Measurements from ENCODE around the gene SCUBE1. TPM values are rescaled to one million over a fixed set of nuclear protein-coding genes. Genes with fewer than 3 reads are reported as not detected.
A peak's percentile ranks its signal among the peaks of the same experiment; 100 is the strongest.

Gene SCUBE1
- total and polyA plus RNA-seq, 4 donors = 0.88 to 18.7 (median 3.5) TPM

GRCh38 chr22:43297270-43298061 is 45.7 kb downstream of the SCUBE1 start:
- ATAC-seq (ENCODE audit: low FRiP score) (peak; percentile 21), DNase-seq (no peak)
- H3K36me3 ChIP-seq (ENCODE audit: control insufficient read depth in 1 of 2, insufficient read depth in 2 of 2, low read length in 1 of 2) = no peaks in the 10 kb centered on the region
- intact Hi-C loops (cut with DNase I) = no loop called here
- no peaks in the 10 kb centered on the region for H3K9me3 ChIP-seq (ENCODE audit: control insufficient read depth, low read length)
- H3K4me3 ChIP-seq (ENCODE audit: low read length in 2 of 2) = no peak overlapping the region
- 35 to 39% methylated on average over 18 of the region's 18 CpGs for WGBS, 2 donors
- no peaks in the 10 kb centered on the region for H3K4me1 ChIP-seq (ENCODE audit: control insufficient read depth in 1 of 2, insufficient read depth in 2 of 2, low read length in 2 of 2)
- H3K27me3 ChIP-seq (ENCODE audit: control insufficient read depth in 1 of 2, insufficient read depth in 2 of 2, low read length in 1 of 2) = no peaks in the 10 kb centered on the region
- H3K27ac ChIP-seq (ENCODE audit: low read depth in 1 of 2, low read length in 2 of 2) = peak overlapping the region in 1 of 2 donors; percentile 3

GRCh38 chr22:43296276-43296902 is 46.8 kb downstream of the SCUBE1 start:
- ATAC-seq (ENCODE audit: low FRiP score) (no peak), DNase-seq (no peak)
- H3K36me3 ChIP-seq (ENCODE audit: control insufficient read depth in 1 of 2, insufficient read depth in 2 of 2, low read length in 1 of 2) = no peaks in the 10 kb centered on the region
- no peak overlapping the region for H3K4me3 ChIP-seq (ENCODE audit: low read length in 2 of 2)
- H3K4me1 ChIP-seq (ENCODE audit: control insufficient read depth in 1 of 2, insufficient read depth in 2 of 2, low read length in 2 of 2) = no peaks in the 10 kb centered on the region
- no peaks in the 10 kb centered on the region for H3K27me3 ChIP-seq (ENCODE audit: control insufficient read depth in 1 of 2, insufficient read depth in 2 of 2, low read length in 1 of 2)
- H3K9me3 ChIP-seq (ENCODE audit: control insufficient read depth, low read length) = no peaks in the 10 kb centered on the region
- WGBS, 2 donors = 75 to 79% methylated on average over 16 of the region's 16 CpGs
- intact Hi-C loops (cut with DNase I) = no loop called here
- H3K27ac ChIP-seq (ENCODE audit: low read depth in 1 of 2, low read length in 2 of 2) = no peak overlapping the region

GRCh38 chr22:43295660-43296059 is 47.5 kb downstream of the SCUBE1 start:
- H3K9me3 ChIP-seq (ENCODE audit: control insufficient read depth, low read length) = no peaks in the 10 kb centered on the region
- H3K4me3 ChIP-seq (ENCODE audit: low read length in 2 of 2) = no peak overlapping the region
- no peaks in the 10 kb centered on the region for H3K36me3 ChIP-seq (ENCODE audit: control insufficient read depth in 1 of 2, insufficient read depth in 2 of 2, low read length in 1 of 2)
- WGBS, 2 donors = 84 to 90% methylated on average over 6 of the region's 6 CpGs
- H3K27ac ChIP-seq (ENCODE audit: low read depth in 1 of 2, low read length in 2 of 2) = no peak overlapping the region
- no peaks in the 10 kb centered on the region for H3K4me1 ChIP-seq (ENCODE audit: control insufficient read depth in 1 of 2, insufficient read depth in 2 of 2, low read length in 2 of 2)
- intact Hi-C loops (cut with DNase I) = no loop called here
- H3K27me3 ChIP-seq (ENCODE audit: control insufficient read depth in 1 of 2, insufficient read depth in 2 of 2, low read length in 1 of 2) = no peaks in the 10 kb centered on the region
- ATAC-seq (ENCODE audit: low FRiP score) (no peak), DNase-seq (no peak)

- ATAC-seq (ENCODE audit: low FRiP score) (no peak), DNase-seq (no peak)
- no peaks in the 10 kb centered on the region for H3K9me3 ChIP-seq (ENCODE audit: control insufficient read depth, low read length)
- H3K4me3 ChIP-seq (ENCODE audit: low read length in 2 of 2) = no peak overlapping the region
- no peaks in the 10 kb centered on the region for H3K4me1 ChIP-seq (ENCODE audit: control insufficient read depth in 1 of 2, insufficient read depth in 2 of 2, low read length in 2 of 2)
- intact Hi-C loops (cut with DNase I) = no loop called here
- no peak overlapping the region for H3K27ac ChIP-seq (ENCODE audit: low read depth in 1 of 2, low read length in 2 of 2)
- WGBS, 2 donors = 87 to 88% methylated on average over 6 of the region's 6 CpGs
- no peaks in the 10 kb centered on the region for H3K36me3 ChIP-seq (ENCODE audit: control insufficient read depth in 1 of 2, insufficient read depth in 2 of 2, low read length in 1 of 2)
- H3K27me3 ChIP-seq (ENCODE audit: control insufficient read depth in 1 of 2, insufficient read depth in 2 of 2, low read length in 1 of 2) = no peaks in the 10 kb centered on the region
Measured at GRCh38 chr22:43295173-43295572, 48.0 kb downstream of the SCUBE1 start.

- Histone ChIP-seq H3K36me3 (ENCODE audit: control insufficient read depth in 1 of 2, insufficient read depth in 2 of 2, low read length in 1 of 2) (no peaks in the 10 kb centered on the region), H3K27me3 (ENCODE audit: control insufficient read depth in 1 of 2, insufficient read depth in 2 of 2, low read length in 1 of 2) (no peaks in the 10 kb centered on the region), H3K4me3 (ENCODE audit: low read length in 2 of 2) (no peak overlapping the region), H3K4me1 (ENCODE audit: control insufficient read depth in 1 of 2, insufficient read depth in 2 of 2, low read length in 2 of 2) (no peaks in the 10 kb centered on the region), H3K9me3 (ENCODE audit: control insufficient read depth, low read length) (no peaks in the 10 kb centered on the region), H3K27ac (ENCODE audit: low read depth in 1 of 2, low read length in 2 of 2) (no peak overlapping the region)
- intact Hi-C loops (cut with DNase I) = no loop called here
- DNase-seq = no peak
- WGBS, 2 donors = 87 to 91% methylated on average over 15 of the region's 15 CpGs
- no peak for ATAC-seq (ENCODE audit: low FRiP score)
Measured at GRCh38 chr22:43293655-43294392, 49.3 kb downstream of the SCUBE1 start.

GRCh38 chr22:43293259-43293654 is 49.9 kb downstream of the SCUBE1 start:
- 88 to 90% methylated on average over 17 of the region's 17 CpGs for WGBS, 2 donors
- Histone ChIP-seq H3K27me3 (ENCODE audit: control insufficient read depth in 1 of 2, insufficient read depth in 2 of 2, low read length in 1 of 2) (no peaks in the 10 kb centered on the region), H3K4me1 (ENCODE audit: control insufficient read depth in 1 of 2, insufficient read depth in 2 of 2, low read length in 2 of 2) (no peaks in the 10 kb centered on the region), H3K4me3 (ENCODE audit: low read length in 2 of 2) (no peak overlapping the region), H3K9me3 (ENCODE audit: control insufficient read depth, low read length) (no peaks in the 10 kb centered on the region), H3K27ac (ENCODE audit: low read depth in 1 of 2, low read length in 2 of 2) (no peak overlapping the region), H3K36me3 (ENCODE audit: control insufficient read depth in 1 of 2, insufficient read depth in 2 of 2, low read length in 1 of 2) (no peaks in the 10 kb centered on the region)
- DNase-seq = no peak
- intact Hi-C loops (cut with DNase I) = no loop called here
- ATAC-seq (ENCODE audit: low FRiP score) = no peak

- ATAC-seq (ENCODE audit: low FRiP score) (no peak), DNase-seq (no peak)
- 92 to 93% methylated on average over 9 of the region's 9 CpGs for WGBS, 2 donors
- no peak overlapping the region for H3K27ac ChIP-seq (ENCODE audit: low read depth in 1 of 2, low read length in 2 of 2)
- H3K4me3 ChIP-seq (ENCODE audit: low read length in 2 of 2) = no peak overlapping the region
- H3K27me3 ChIP-seq (ENCODE audit: control insufficient read depth in 1 of 2, insufficient read depth in 2 of 2, low read length in 1 of 2) = no peaks in the 10 kb centered on the region
- no peaks in the 10 kb centered on the region for H3K36me3 ChIP-seq (ENCODE audit: control insufficient read depth in 1 of 2, insufficient read depth in 2 of 2, low read length in 1 of 2)
- intact Hi-C loops (cut with DNase I) = no loop called here
- no peaks in the 10 kb centered on the region for H3K9me3 ChIP-seq (ENCODE audit: control insufficient read depth, low read length)
- no peaks in the 10 kb centered on the region for H3K4me1 ChIP-seq (ENCODE audit: control insufficient read depth in 1 of 2, insufficient read depth in 2 of 2, low read length in 2 of 2)
Measured at GRCh38 chr22:43292630-43293018, 50.5 kb downstream of the SCUBE1 start.

GRCh38 chr22:43291381-43291780 is 51.8 kb downstream of the SCUBE1 start:
- Histone ChIP-seq H3K4me3 (ENCODE audit: low read length in 2 of 2) (no peak overlapping the region), H3K9me3 (ENCODE audit: control insufficient read depth, low read length) (no peaks in the 10 kb centered on the region), H3K4me1 (ENCODE audit: control insufficient read depth in 1 of 2, insufficient read depth in 2 of 2, low read length in 2 of 2) (no peaks in the 10 kb centered on the region), H3K27me3 (ENCODE audit: control insufficient read depth in 1 of 2, insufficient read depth in 2 of 2, low read length in 1 of 2) (no peaks in the 10 kb centered on the region), H3K27ac (ENCODE audit: low read depth in 1 of 2, low read length in 2 of 2) (no peak overlapping the region), H3K36me3 (ENCODE audit: control insufficient read depth in 1 of 2, insufficient read depth in 2 of 2, low read length in 1 of 2) (no peaks in the 10 kb centered on the region)
- no peak for DNase-seq
- no peak for ATAC-seq (ENCODE audit: low FRiP score)
- 91 to 92% methylated on average over 14 of the region's 14 CpGs for WGBS, 2 donors
- intact Hi-C loops (cut with DNase I) = no loop called here

All from aorta (tissue), 5 donors.